HG03571 (cell line): ENCODE measurements around the gene PAIP2.
"Not testable (repeated sequence)": the region's sequence is repeated elsewhere in the genome, so short reads cannot be mapped to it uniquely, and the experiment has no call there.

Source experiments
- ATAC-seq: cut with Tn5 transposase; IDR thresholded peaks from one replicate; pipeline ENCODE4 v1.9.1; 2021; ENCODE audit not compliant: unreplicated experiment

PAIP2 gene

DNA sequence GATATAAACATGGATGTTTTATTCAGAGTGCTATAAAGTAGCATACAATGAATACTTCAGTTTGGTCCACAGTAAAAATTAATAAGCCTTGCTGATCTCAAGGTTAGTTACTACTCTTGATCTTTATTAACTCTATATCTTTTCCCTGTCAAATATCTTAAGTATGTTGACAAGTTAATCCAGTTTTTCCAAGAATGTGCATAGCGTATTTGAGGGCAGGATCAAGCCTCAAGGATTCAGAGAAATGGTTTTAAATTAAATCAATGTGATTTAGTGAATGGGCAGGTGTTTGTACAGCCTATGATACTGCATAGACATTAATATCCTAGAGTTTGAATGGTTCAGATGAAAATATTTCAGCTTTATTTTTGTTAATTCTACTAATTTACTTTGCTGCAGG lies 27.4 kb upstream of the PAIP2 start:
- ATAC-seq, result no peak

GRCh38 chr5:139315056-139315615 lies 26.5 kb upstream of the PAIP2 start:
- ATAC-seq, result no peak

- ATAC-seq, result no peak
These were observed 5.8 kb upstream of the PAIP2 start for GRCh38 chr5:139335811-139336210.

DNA sequence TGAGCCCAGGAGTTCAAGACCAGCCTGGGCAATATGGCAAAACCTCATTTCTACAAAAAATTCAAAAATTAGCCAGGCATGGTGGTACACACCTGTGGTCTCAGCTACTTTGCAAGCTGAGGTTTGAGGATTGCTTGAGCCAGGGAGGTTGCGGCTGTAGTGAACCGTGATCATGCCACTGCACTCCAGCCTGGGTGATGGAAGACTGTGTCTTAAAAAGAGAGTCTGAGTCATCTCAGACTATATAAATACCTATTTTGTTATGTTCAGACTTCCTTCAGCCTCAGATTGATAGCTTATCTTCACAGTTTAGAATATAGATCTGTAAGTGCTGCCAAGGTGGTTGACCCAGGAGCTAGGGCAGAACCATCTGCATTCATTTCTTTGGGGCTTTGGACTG lies 1.6 kb upstream of the PAIP2 start:
- no peak for ATAC-seq

DNA sequence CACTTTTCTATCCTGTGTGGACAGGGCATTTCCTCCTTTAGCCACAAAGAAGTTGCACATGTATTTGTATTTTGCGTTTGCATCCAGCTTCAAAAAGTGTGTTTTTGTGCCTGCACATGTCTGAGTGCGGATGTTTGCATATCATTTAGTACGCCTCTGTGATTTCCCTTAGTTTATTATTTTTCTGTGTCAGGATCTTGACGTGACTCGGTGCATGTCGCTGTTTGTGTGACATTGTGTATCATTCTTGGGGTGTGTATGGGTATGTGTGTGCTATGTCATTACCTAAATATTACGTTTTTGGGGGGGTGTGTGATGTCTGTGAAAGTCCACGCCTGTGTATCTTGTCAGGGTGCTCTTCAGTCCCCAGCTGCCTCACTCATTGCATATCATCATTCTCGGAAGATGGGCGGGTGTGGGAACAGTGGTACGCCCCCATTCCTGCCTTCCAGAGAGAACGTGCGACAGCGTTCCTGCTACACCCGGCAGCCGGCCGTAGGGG lies 416 bp upstream of the PAIP2 start:
- ATAC-seq, result no peak

DNA sequence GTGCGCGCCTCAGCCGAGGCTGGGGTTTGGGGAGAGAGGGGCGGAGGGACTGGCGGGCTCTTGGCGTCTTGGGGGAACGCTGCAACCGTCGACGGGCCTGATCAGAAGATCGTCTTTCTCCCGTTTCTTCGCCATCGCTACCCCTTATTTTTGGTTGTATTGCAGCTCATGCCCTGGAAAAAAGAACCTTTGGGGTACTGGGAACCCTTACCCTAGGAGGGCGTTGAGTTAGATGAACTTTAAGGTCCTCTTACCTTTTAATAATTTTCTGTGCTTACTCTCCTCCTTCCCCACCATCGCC lies 719 bp downstream of the PAIP2 start:
- no peak for ATAC-seq

DNA sequence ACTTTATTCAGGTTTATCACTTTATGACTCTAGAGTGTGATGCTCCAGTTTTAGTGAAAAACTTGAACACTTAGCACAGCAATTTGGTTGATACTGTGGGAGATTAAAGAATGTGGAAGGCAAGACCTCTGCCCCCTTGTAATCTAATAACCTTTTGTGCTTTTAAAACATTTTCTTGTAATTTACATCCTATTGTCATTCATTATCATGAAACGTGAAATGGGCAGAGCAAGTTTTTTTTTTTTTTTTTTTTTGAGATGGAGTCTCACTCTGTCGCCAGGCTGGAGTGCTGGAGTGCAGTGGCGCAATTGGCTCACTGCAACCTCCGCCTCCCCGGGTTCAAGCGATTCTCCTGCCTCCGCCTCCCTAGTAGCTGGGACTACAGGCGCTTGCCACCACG lies 1.8 kb downstream of the PAIP2 start:
- no peak for ATAC-seq

- no peak for ATAC-seq
These were observed 2.5 kb downstream of the PAIP2 start for GRCh38 chr5:139344177-139344576.

- ATAC-seq, result not testable (repeated sequence)
These were observed 3.8 kb downstream of the PAIP2 start for GRCh38 chr5:139345442-139345841.

DNA sequence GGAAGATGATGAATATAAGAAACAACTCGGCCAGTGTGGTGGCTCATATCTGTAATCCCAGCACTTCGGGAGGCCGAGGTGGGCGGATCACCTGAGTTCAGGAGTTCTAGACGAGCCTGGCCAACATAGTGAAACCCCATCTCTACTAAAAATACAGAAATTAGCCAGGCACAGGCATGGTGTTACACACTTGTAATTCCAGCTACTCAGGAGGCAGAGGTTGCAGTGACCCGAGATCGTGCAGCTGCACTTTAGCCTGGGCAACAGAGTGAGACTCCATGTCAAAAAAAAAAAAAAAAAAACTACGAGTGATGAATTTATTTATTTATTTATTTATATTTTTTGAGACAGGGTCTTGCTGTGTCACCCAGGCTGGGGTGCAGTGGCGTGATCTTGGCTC lies 6.2 kb downstream of the PAIP2 start:
- not testable (repeated sequence) for ATAC-seq

GRCh38 chr5:139354186-139354585 lies 12.5 kb downstream of the PAIP2 start:
- ATAC-seq, result no peak

DNA sequence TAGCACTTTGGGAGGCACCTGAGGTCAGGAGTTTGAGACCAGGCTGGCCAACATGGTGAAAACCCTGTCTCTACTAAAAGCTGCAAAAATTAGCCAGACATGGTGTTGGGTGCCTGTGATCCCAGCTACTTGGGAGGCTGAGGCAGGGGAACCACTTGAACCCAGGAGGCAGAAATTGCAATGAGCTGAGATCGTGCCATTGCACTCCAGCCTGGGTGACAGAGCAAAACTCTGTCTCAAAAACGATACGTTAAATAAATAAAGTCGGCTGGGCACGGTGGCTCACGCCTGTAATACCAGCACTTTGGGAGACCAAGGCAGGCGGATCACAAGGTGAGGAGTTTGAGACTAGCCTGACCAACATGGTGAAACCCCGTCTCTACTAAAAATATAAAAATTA lies 14.2 kb downstream of the PAIP2 start:
- not testable (repeated sequence) for ATAC-seq

DNA sequence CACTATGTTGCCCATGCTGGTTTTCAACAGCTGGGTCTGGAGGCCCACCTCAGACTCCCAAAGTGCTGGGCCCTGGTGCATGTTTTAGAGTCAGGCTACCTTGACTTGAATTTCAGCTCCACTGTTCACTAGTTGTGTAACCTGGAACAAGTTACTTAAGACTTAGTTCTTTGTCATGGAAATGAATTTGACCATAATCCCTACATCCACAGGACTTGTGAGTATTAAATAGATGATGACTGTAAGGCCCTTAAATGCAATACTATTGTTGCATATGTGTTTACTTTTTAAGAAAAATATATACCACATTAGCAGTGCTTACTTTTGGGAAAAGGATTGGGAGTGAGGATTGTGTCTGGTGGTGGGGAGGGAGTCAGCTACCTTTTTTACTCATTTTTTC lies 16.4 kb downstream of the PAIP2 start:
- no peak for ATAC-seq

GRCh38 chr5:139360384-139360783 lies 18.7 kb downstream of the PAIP2 start:
- no peak for ATAC-seq

DNA sequence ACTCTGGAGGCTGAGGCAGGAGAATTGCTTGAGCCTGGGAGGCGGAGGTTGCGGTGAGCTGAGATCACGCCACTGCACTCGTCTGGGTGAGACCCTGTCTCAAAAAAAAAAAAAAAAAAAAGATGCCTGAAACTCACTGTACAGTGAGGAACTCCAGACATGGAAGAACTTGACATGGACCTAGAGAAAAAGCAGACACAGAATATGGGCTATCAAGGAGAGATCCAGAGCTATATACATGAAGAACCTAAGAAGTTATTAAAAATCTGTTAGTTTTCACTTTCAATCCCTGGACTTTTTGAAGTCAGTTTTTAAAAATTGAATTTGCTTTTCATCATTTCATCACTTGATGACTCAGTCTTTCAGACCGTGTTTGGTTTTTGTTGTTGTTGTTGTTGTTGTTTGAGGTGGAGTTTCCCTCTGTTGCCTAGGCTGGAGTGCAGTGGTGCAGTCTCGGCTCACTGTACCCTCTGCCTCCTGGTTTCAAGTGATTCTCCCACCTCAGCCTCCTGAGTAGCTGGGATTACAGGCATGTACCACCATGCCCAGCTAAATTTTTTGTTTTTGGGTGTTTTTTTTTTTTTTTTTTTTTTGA lies 20.3 kb downstream of the PAIP2 start:
- no peak for ATAC-seq

DNA sequence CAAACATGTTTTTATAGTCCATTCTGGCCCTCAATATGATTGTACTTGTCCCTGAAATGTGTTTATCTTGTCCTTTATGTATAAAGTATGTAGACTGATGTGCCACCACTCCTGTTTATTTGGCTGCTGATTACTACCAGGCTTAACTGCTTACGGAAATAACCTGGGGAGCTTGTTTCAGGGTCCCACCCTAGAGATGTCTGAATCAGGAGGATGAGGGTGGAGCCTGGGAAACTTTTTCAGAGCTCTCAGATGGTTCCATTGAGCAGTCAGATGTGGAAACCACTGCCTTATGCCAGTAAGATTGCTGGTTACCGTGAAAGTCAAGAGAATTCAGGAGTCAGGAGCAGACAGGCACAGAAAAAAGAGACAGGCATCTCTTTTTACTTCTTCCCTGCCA lies 22.3 kb downstream of the PAIP2 start:
- ATAC-seq, result no peak

GRCh38 chr5:139364466-139364865 lies 22.8 kb downstream of the PAIP2 start:
- ATAC-seq, result no peak

DNA sequence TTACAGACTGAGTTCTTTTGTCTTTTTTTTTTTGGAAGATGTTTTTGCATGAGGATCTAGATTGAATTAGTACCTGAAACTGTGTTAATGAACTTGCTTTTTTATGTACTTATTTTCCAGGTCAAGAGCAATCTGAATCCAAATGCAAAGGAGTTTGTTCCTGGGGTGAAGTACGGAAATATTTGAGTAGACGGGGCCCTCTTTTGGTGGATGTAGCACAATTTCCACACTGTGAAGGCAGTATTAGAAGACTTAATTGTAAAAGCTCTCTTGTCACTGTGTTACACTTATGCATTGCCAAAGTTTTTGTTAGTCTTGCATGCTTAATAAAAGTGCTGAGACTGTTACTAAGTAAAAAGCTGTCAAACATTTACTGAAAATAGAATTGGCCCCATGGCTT lies 27.0 kb downstream of the PAIP2 start:
- ATAC-seq, result no peak

GRCh38 chr5:139369181-139369580 lies 27.5 kb downstream of the PAIP2 start:
- ATAC-seq, result no peak

GRCh38 chr5:139371482-139372435 lies 30.1 kb downstream of the PAIP2 start:
- ATAC-seq, result no peak

DNA sequence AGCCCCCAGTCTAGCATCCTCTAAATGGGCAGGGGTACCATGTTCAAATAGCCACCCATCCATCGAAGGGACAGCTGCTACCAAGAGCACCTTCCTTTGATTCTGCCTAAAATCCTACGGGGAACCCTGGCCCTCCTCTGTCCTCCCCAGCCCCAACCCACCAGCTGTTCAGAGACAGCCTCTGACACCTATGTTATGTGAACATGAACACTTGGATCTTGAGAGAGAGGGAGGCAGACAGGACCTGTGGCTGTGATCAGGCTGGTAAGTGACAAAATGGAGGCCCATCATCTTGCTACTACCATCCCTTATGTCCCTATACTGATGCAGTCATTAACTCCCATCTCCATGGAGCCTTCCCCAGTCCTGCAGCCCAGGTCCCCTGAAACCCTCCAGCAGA lies 33.3 kb downstream of the PAIP2 start:
- ATAC-seq, result no peak

DNA sequence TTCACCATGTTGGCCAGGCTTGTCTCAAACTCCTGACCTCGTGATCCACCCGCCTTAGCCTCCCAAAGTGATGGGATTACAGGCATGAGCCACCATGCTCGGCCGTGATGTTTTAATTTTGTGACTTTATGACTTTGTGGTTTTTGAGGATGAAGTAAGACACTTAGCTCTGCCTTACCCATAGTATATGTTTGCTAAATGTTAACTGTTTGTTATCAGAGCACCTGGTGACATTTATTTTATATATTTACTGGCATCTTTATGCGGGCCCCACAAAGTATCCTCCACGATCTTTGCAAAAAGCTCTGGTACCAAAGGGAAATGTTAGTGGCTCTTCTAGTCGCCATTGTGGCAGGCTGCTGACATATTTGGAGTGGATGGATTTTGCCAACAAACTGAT lies 34.7 kb downstream of the PAIP2 start:
- ATAC-seq, result no peak
